ENCODE results near the gene CREG2.

GRCh38 chr2:101339266-101339880 is 47.9 kb downstream of the CREG2 start:
- TF ChIP-seq POLR2AphosphoS5 (IDR thresholded peaks at IDR 0.05; ENCODE audit: low read depth, low read length) (no peak), REST (IDR thresholded peaks at IDR 0.05; ENCODE audit: insufficient read depth in 1 of 2, low read depth in 2 of 2, low read length in 1 of 2) (no peak), CTCF (IDR thresholded peaks at IDR 0.05) (no peak)
